H9 (cell line): ENCODE results near the gene ABCA10. TPM values are rescaled to one million over a fixed set of nuclear protein-coding genes. Genes with fewer than 3 reads are reported as not detected.

Source experiments
- DNase-seq: peaks from one replicate; pipeline ENCODE4 v3.0.0-alpha.2; 2017
- H2AFZ ChIP-seq: one replicate; pipeline ENCODE4 v1.6.1; 2013; ENCODE audit warnings: mild to moderate bottlenecking, low read length, control low read depth, moderate library complexity
- H2AK5ac ChIP-seq: 2 replicates; pipeline ENCODE4 v1.6.1; 2013; ENCODE audit warnings: low read length, control low read depth, mixed read lengths; ENCODE audit not compliant: insufficient read length
- H2BK120ac ChIP-seq: one replicate; pipeline ENCODE4 v1.6.1; 2013; ENCODE audit warnings: low read depth, mild to moderate bottlenecking, low read length, control low read depth, inconsistent platforms; ENCODE audit not compliant: poor library complexity, severe bottlenecking
- H2BK12ac ChIP-seq: 2 replicates; pipeline ENCODE4 v1.6.1; 2013; ENCODE audit warnings: low read length, control low read depth, mixed read lengths, low read depth; ENCODE audit not compliant: insufficient read length
- H2BK15ac ChIP-seq: 2 replicates; pipeline ENCODE4 v1.6.1; 2013; ENCODE audit warnings: low read depth, low read length, control low read depth
- H2BK20ac ChIP-seq: one replicate; pipeline ENCODE4 v1.6.1; 2013; ENCODE audit warnings: low read depth, mild to moderate bottlenecking, low read length, control low read depth, inconsistent platforms; ENCODE audit not compliant: poor library complexity, severe bottlenecking
- H2BK5ac ChIP-seq: 2 replicates; pipeline ENCODE4 v1.6.1; 2013; ENCODE audit warnings: low read length, control low read depth, mixed read lengths; ENCODE audit not compliant: insufficient read length
- H3K14ac ChIP-seq: 2 replicates; pipeline ENCODE4 v1.6.1; 2013; ENCODE audit warnings: low read length, control low read depth; ENCODE audit not compliant: insufficient read depth
- H3K18ac ChIP-seq: 2 replicates; pipeline ENCODE4 v1.6.1; 2013; ENCODE audit warnings: low read depth, mild to moderate bottlenecking, mixed read lengths, low read length, control low read depth; ENCODE audit not compliant: insufficient read length
- H3K23ac ChIP-seq: 2 replicates; pipeline ENCODE4 v1.6.1; 2013; ENCODE audit warnings: low read length, control low read depth, mixed read lengths, low read depth; ENCODE audit not compliant: insufficient read length
- H3K23me2 ChIP-seq: 2 replicates; pipeline ENCODE4 v1.6.1; 2013; ENCODE audit warnings: low read depth, mild to moderate bottlenecking, mixed read lengths, low read length, control low read depth; ENCODE audit not compliant: insufficient read length, poor library complexity, severe bottlenecking
- H3K27ac ChIP-seq: 2 replicates; pipeline ENCODE4 v1.5.1; 2013; ENCODE audit warnings: low read length, control low read depth, mixed read lengths, low read depth; ENCODE audit not compliant: insufficient read length
- H3K27me3 ChIP-seq: 2 replicates; pipeline ENCODE4 v1.6.1; 2013; ENCODE audit warnings: low read length, control low read depth, inconsistent platforms; ENCODE audit not compliant: insufficient read depth
- H3K4ac ChIP-seq: 2 replicates; pipeline ENCODE4 v1.6.1; 2013; ENCODE audit warnings: low read depth, mild to moderate bottlenecking, control low read depth, inconsistent platforms, low read length, moderate library complexity
- H3K4me1 ChIP-seq: 2 replicates; pipeline ENCODE4 v1.6.1; 2013; ENCODE audit warnings: low read length, control low read depth, inconsistent platforms; ENCODE audit not compliant: insufficient read depth
- H3K4me2 ChIP-seq: 2 replicates; pipeline ENCODE4 v1.6.1; 2013; ENCODE audit warnings: low read length, control low read depth, mixed read lengths; ENCODE audit not compliant: insufficient read length, insufficient read depth
- H3K56ac ChIP-seq: 2 replicates; pipeline ENCODE4 v1.6.1; 2013; ENCODE audit warnings: low read depth, mild to moderate bottlenecking, mixed read lengths, low read length, control low read depth; ENCODE audit not compliant: insufficient read length
- H3K79me1 ChIP-seq: 2 replicates; pipeline ENCODE4 v1.6.1; 2013; ENCODE audit warnings: low read depth, mild to moderate bottlenecking, moderate library complexity, low read length, control low read depth, inconsistent platforms; ENCODE audit not compliant: insufficient read depth, poor library complexity, severe bottlenecking
- H3K79me2 ChIP-seq: 2 replicates; pipeline ENCODE4 v1.6.1; 2013; ENCODE audit warnings: low read length, control low read depth, inconsistent platforms; ENCODE audit not compliant: insufficient read depth
- H3K9ac ChIP-seq: 2 replicates; pipeline ENCODE4 v1.6.1; 2013; ENCODE audit warnings: low read length, control low read depth, mixed read lengths; ENCODE audit not compliant: insufficient read length; ENCODE audit errors: extremely low read depth
- H3K9me3 ChIP-seq: one replicate; pipeline ENCODE4 v1.6.1; 2013; ENCODE audit warnings: low read depth, low read length, inconsistent platforms; ENCODE audit not compliant: control insufficient read depth
- H3T11ph ChIP-seq: one replicate; pipeline ENCODE4 v1.6.1; 2013; ENCODE audit warnings: mild to moderate bottlenecking, low read length, control low read depth, inconsistent platforms
- H4K20me1 ChIP-seq: one replicate; pipeline ENCODE4 v1.6.1; 2013; ENCODE audit not compliant: control insufficient read depth, insufficient read length, insufficient read depth
- H4K5ac ChIP-seq: 2 replicates; pipeline ENCODE4 v1.6.1; 2013; ENCODE audit warnings: low read depth, mild to moderate bottlenecking, mixed read lengths, low read length, control low read depth; ENCODE audit not compliant: insufficient read length
- H4K8ac ChIP-seq: replicated peaks from 2 replicates; pipeline ENCODE4 v1.6.1; 2013; ENCODE audit warnings: low read length, control low read depth, mixed read lengths, low read depth; ENCODE audit not compliant: insufficient read length
- H4K91ac ChIP-seq: 2 replicates; pipeline ENCODE4 v1.6.1; 2013; ENCODE audit warnings: low read depth, mild to moderate bottlenecking, moderate library complexity, mixed read lengths, low read length, control low read depth; ENCODE audit not compliant: insufficient read length
- H3K27ac Mint-ChIP-seq, 3 experiments: 2 replicates in 2 of 3; 3 replicates in 1 of 3; pipeline ENCODE4 v1.8.0; 2020 to 2021; ENCODE audit warnings: mixed read lengths in 3 of 3, mild to moderate bottlenecking in 1 of 3, moderate library complexity in 1 of 3
- H3K27me3 Mint-ChIP-seq: 2 replicates; pipeline ENCODE4 v1.8.0; 2021; ENCODE audit warnings: low read depth, mild to moderate bottlenecking, moderate library complexity, mixed read lengths
- H3K36me3 Mint-ChIP-seq, 3 experiments: 2 replicates in 2 of 3; 3 replicates in 1 of 3; pipeline ENCODE4 v1.8.0; 2020 to 2021; ENCODE audit warnings: low read depth in 3 of 3, mixed read lengths in 3 of 3; ENCODE audit not compliant: insufficient read depth in 1 of 3
- H3K4me1 Mint-ChIP-seq, 2 experiments: 2 replicates each; pipeline ENCODE4 v1.8.0; 2020; ENCODE audit warnings: mixed read lengths in 2 of 2
- H3K4me3 Mint-ChIP-seq, 2 experiments: 2 replicates in 1 of 2; 3 replicates in 1 of 2; pipeline ENCODE4 v1.8.0; 2020 to 2021; ENCODE audit warnings: mild to moderate bottlenecking in 2 of 2, mixed read lengths in 2 of 2, moderate library complexity in 1 of 2
- H3K9me3 Mint-ChIP-seq, 2 experiments: 2 replicates in 1 of 2; 3 replicates in 1 of 2; pipeline ENCODE4 v1.8.0; 2020; ENCODE audit warnings: mild to moderate bottlenecking in 2 of 2, mixed read lengths in 2 of 2, moderate library complexity in 1 of 2
- WGBS: extraction: QIAGEN DNeasy Blood & Tissue Kit; methylation state at CpG from one replicate; pipeline ENCODE4 v1.1.7; 2013; ENCODE audit warnings: missing lambda C conversion rate, low lambda C conversion rate, mixed read lengths; ENCODE audit not compliant: insufficient read length; ENCODE audit errors: extremely low coverage; 5-methylcytosine and 5-hydroxymethylcytosine counted together
- total RNA-seq: library from RNA; stranded (reverse); gene quantifications from 2 replicates; pipeline ENCODE4 v1.2.1, GENCODE V29; 2021
- TF ChIP-seq, protein P1 (sequence below): fragments of 200-600 bp; sonication (generic); conservative IDR thresholded peaks from 3 replicates; pipeline ENCODE4 v1.8.0; 2021; ENCODE audit warnings: antibody characterized with exemption, mild to moderate bottlenecking

ABCA10 gene
- total RNA-seq, 1 experiment from 2014 or later = not detected

DNA sequence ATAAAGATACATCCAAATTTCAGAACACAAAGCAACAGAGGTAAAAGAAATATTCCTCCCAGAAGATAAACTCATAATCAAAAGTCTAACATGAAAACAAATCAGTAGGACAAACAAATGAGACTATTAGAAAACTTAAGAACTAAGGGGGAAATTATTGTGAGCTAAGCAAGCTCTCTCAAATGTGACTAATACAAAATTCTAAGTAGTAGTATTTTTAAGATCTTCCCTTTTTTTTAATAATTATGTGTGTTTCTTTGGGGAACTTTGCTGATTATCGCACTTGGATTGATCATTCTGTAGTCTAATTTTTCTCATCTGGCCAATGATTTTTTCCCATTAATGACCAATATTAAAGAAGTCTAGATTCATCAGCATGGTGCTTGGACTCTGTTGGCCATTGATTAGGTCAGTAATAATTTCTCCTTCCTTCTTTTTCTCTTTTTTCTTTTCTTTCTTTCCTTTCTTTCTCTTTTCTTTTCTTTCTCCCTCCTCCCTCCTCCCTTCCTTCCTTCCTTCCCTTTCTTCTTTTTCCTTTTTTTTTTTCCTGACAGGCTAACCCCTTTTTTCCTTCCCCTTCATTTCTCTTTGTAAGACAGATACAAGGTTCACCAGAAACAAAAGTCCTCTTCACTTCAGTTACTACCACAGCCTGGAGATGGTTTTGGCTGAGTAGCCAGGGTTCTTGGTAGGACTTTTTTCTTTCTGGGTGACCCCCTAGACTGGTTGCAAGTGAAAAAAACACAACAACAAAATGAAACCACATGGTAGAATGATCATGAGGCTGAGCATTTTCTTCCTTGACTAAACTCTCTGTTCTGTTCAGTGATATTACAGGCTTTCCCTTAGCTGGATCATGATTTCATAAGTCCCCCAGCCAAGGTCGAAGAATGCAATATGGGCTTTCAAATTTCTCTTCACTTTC, 84.0 kb downstream of the ABCA10 start:
- Mint-ChIP-seq H3K27me3 (no peaks in the 10 kb centered on the region; the same call in 1 of the 2 replicates), H3K36me3 (no peaks in the 10 kb centered on the region), H3K4me3 (no peak overlapping the region), H3K9me3 (no peaks in the 10 kb centered on the region), H3K27ac (no peak overlapping the region), H3K4me1 (peaks cover 2 to 4% of the 10 kb centered on the region in 2 experiments; a peak in 1 of 4 replicates)
- no peaks in the 10 kb centered on the region for H3K79me1 ChIP-seq
- no peak overlapping the region for H3K4ac ChIP-seq
- no peaks in the 10 kb centered on the region for H4K20me1 ChIP-seq
- TF ChIP-seq, protein P1, sequence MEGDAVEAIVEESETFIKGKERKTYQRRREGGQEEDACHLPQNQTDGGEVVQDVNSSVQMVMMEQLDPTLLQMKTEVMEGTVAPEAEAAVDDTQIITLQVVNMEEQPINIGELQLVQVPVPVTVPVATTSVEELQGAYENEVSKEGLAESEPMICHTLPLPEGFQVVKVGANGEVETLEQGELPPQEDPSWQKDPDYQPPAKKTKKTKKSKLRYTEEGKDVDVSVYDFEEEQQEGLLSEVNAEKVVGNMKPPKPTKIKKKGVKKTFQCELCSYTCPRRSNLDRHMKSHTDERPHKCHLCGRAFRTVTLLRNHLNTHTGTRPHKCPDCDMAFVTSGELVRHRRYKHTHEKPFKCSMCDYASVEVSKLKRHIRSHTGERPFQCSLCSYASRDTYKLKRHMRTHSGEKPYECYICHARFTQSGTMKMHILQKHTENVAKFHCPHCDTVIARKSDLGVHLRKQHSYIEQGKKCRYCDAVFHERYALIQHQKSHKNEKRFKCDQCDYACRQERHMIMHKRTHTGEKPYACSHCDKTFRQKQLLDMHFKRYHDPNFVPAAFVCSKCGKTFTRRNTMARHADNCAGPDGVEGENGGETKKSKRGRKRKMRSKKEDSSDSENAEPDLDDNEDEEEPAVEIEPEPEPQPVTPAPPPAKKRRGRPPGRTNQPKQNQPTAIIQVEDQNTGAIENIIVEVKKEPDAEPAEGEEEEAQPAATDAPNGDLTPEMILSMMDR = no peak
- no peaks in the 10 kb centered on the region for H3K4me1 ChIP-seq
- no peak overlapping the region for H2BK15ac ChIP-seq
- H2AFZ ChIP-seq = no peak overlapping the region
- H4K5ac ChIP-seq = no peak overlapping the region
- H2BK120ac ChIP-seq = no peak overlapping the region
- no peak overlapping the region for H3K56ac ChIP-seq
- no peak overlapping the region for H2BK5ac ChIP-seq
- no peak overlapping the region for H3K9ac ChIP-seq
- no peak overlapping the region for H3K18ac ChIP-seq
- WGBS = no CpG with 5 or more reads among the region's 2 CpGs
- no peak overlapping the region for H4K91ac ChIP-seq
- no peak overlapping the region for H2AK5ac ChIP-seq
- H3K14ac ChIP-seq = no peak overlapping the region
- no peak overlapping the region for H2BK20ac ChIP-seq
- H3K23ac ChIP-seq = no peak overlapping the region
- H3K27me3 ChIP-seq = no peaks in the 10 kb centered on the region
- H3K79me2 ChIP-seq = no peaks in the 10 kb centered on the region
- no peak overlapping the region for H3T11ph ChIP-seq
- no peak overlapping the region for H3K27ac ChIP-seq
- H2BK12ac ChIP-seq = no peak overlapping the region
- H4K8ac ChIP-seq = no peak overlapping the region
- no peaks in the 10 kb centered on the region for H3K23me2 ChIP-seq
- no peak overlapping the region for H3K4me2 ChIP-seq
- no peak for DNase-seq
- H3K9me3 ChIP-seq = no peaks in the 10 kb centered on the region
